Measurements from ENCODE around the gene GAB1. TPM values are rescaled to one million over a fixed set of nuclear protein-coding genes. Genes with fewer than 3 reads are reported as not detected.

The GAB1 gene
- total and polyA plus RNA-seq, 4 donors, result 2.4 to 31.3 (median 6.9) TPM

- H3K27ac ChIP-seq (ENCODE audit: low read depth in 1 of 2, low read length in 2 of 2), result no peak overlapping the region
- H3K36me3 ChIP-seq (ENCODE audit: control insufficient read depth in 4 of 4, insufficient read depth in 3 of 4, low read depth in 1 of 4, low read length in 3 of 4), result no peaks in the 10 kb centered on the region
- no peak for DNase-seq (ENCODE audit: low spot score)
- TF ChIP-seq HNF4G (IDR thresholded peaks at IDR 0.05) (no peak), MAX (IDR thresholded peaks at IDR 0.05) (no peak), FOXA2 (IDR thresholded peaks at IDR 0.05) (no peak), TAF1 (conservative IDR thresholded peaks at IDR 0.05) (no peak), REST (IDR thresholded peaks at IDR 0.05) (no peak), NR2F2 (IDR thresholded peaks at IDR 0.05) (no peak), EGR1 (IDR thresholded peaks at IDR 0.05; ENCODE audit: low read depth in 2 of 2) (no peak)
- no peaks in the 10 kb centered on the region for H3K27me3 ChIP-seq (ENCODE audit: control insufficient read depth in 4 of 4, insufficient read depth in 4 of 4, low read length in 3 of 4)
- peaks cover 0 to 31% (median 5%) of the 10 kb centered on the region in 4 donors for H3K4me1 ChIP-seq (ENCODE audit: control insufficient read depth in 4 of 4, insufficient read depth in 4 of 4, low read length in 3 of 4)
- no peak overlapping the region for H3K4me3 ChIP-seq (ENCODE audit: low read depth in 1 of 3, low read length in 3 of 3)
- no peaks in the 10 kb centered on the region for H3K9me3 ChIP-seq (ENCODE audit: control insufficient read depth in 4 of 4, low read length in 3 of 4)
- 63% methylated on average over 3 of the region's 3 CpGs for WGBS
- H3K9ac ChIP-seq (ENCODE audit: low read depth in 1 of 2, low read length in 2 of 2), result no peak overlapping the region
Observed at GRCh38 chr4:143352720-143353119, 16.0 kb downstream of the GAB1 start.

GRCh38 chr4:143353797-143354196 lies 17.1 kb downstream of the GAB1 start:
- Histone ChIP-seq H3K36me3 (ENCODE audit: control insufficient read depth in 4 of 4, insufficient read depth in 3 of 4, low read depth in 1 of 4, low read length in 3 of 4) (no peaks in the 10 kb centered on the region), H3K27ac (ENCODE audit: low read depth in 1 of 2, low read length in 2 of 2) (no peak overlapping the region), H3K9me3 (ENCODE audit: control insufficient read depth in 4 of 4, low read length in 3 of 4) (no peaks in the 10 kb centered on the region), H3K27me3 (ENCODE audit: control insufficient read depth in 4 of 4, insufficient read depth in 4 of 4, low read length in 3 of 4) (no peaks in the 10 kb centered on the region), H3K4me3 (ENCODE audit: low read depth in 1 of 3, low read length in 3 of 3) (no peak overlapping the region), H3K9ac (ENCODE audit: low read depth in 1 of 2, low read length in 2 of 2) (no peak overlapping the region), H3K4me1 (ENCODE audit: control insufficient read depth in 4 of 4, insufficient read depth in 4 of 4, low read length in 3 of 4) (peaks cover 0 to 34% (median 5%) of the 10 kb centered on the region in 4 donors)
- TF ChIP-seq SP1 (IDR thresholded peaks at IDR 0.05), result no peak
- no peak for TF ChIP-seq ZBTB33 (IDR thresholded peaks at IDR 0.05)
- no peak for TF ChIP-seq MAX (IDR thresholded peaks at IDR 0.05)
- no peak for TF ChIP-seq GABPA (IDR thresholded peaks at IDR 0.05 in 1 of 2, conservative IDR thresholded peaks at IDR 0.05 in 1 of 2)
- no peak for TF ChIP-seq HNF4A (conservative IDR thresholded peaks at IDR 0.05)
- TF ChIP-seq EGR1 (IDR thresholded peaks at IDR 0.05; ENCODE audit: low read depth in 2 of 2), result no peak
- TF ChIP-seq CTCF (IDR thresholded peaks at IDR 0.05; ENCODE audit: low read depth, low read length, missing input control), result no peak
- no peak for TF ChIP-seq JUND (IDR thresholded peaks at IDR 0.05)
- no peak for TF ChIP-seq FOXA1 (IDR thresholded peaks at IDR 0.05)
- WGBS, result 90% methylated on average over 2 of the region's 2 CpGs
- no peak for DNase-seq (ENCODE audit: low spot score)

All from liver (tissue), 9 donors.